Measurements from ENCODE around the gene COL23A1. TPM values are rescaled to one million over a fixed set of nuclear protein-coding genes. Genes with fewer than 3 reads are reported as not detected.

COL23A1 gene
- total and polyA plus RNA-seq, 8 donors, result 0.06 to 0.68 (median 0.33) TPM; not detected in 2

DNA sequence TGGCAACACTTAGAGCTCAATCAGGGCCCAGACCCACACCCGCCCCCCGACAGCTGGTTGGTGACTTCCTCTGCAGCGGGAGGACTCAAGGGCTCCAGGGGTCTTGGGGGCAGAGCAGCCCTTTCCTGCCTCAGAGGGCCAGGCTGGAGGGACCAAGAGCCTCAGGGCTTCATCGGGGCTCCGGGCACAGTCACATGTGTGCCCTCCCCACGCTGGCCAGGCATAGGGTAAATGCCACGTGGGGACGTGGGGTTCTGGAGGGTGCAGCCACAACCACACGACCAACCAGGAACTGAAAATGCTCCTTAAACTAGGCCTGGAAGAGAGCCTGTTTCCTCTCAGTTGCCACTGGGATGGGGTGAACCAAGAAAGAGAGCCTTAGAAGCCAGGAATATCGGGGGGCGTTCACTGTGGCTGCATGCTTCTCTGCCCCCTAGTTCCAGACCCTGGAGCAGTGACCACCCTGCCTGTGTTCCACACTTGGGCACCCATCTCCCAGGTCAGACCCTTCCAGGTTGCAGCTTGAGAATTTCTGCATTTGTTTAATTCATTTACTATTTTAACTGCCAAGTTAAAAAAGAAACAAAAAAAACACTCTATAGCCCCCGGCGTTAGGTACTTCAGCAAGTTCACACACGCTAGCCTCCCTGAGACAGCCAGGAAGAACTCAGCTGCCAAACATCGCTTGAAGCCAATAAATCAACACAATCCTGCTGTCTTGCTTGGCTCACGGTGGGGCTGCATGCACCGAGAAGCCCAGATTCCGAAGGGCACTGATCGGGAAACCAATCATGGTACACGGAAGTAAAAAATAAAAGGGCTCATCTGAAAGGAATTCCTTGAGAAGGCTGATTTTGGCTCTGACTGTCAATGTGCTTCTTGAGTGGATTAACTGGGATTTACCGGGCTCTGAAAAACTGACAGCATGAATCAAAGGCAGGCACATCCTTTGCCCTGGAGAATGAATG, 301.5 kb downstream of the COL23A1 start:
- ATAC-seq, result peak in 2 of 4 donors; percentile 44 to 50
- Histone ChIP-seq H3K27ac (no peak overlapping the region), H3K27me3 (peaks cover 0 to 3% (median 0%) of the 10 kb centered on the region in 4 donors), H3K4me1 (no peaks in the 10 kb centered on the region), H3K36me3 (no peaks in the 10 kb centered on the region), H3K4me3 (no peak overlapping the region), H3K9me3 (no peaks in the 10 kb centered on the region)
- no peak for FAIRE-seq
- TF ChIP-seq, protein P1, sequence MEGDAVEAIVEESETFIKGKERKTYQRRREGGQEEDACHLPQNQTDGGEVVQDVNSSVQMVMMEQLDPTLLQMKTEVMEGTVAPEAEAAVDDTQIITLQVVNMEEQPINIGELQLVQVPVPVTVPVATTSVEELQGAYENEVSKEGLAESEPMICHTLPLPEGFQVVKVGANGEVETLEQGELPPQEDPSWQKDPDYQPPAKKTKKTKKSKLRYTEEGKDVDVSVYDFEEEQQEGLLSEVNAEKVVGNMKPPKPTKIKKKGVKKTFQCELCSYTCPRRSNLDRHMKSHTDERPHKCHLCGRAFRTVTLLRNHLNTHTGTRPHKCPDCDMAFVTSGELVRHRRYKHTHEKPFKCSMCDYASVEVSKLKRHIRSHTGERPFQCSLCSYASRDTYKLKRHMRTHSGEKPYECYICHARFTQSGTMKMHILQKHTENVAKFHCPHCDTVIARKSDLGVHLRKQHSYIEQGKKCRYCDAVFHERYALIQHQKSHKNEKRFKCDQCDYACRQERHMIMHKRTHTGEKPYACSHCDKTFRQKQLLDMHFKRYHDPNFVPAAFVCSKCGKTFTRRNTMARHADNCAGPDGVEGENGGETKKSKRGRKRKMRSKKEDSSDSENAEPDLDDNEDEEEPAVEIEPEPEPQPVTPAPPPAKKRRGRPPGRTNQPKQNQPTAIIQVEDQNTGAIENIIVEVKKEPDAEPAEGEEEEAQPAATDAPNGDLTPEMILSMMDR (IDR thresholded peaks at IDR 0.05), result no peak
- intact Hi-C loops (cut with DNase I), result no loop called here
- DNase-seq, result peak in 2 of 6 donors; percentile 1 to 16
- WGBS, 2 donors, result 47 to 50% methylated on average over 21 of the region's 21 CpGs

DNA sequence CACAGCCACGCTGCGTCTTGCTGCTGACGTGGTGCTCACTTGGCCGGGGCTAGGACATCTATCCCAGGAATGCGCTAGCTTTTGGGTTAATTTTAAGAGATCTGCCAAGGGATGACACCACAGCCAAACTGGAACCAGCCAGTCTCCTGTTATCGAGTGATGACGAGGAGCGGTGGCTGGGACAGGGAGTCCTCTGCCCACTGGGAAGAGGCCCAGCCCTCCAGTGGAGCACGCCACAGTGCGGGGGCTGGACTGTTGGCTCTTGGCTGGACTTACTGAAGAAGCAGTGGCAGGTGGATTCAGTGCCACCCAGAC, 302.4 kb downstream of the COL23A1 start:
- H3K9me3 ChIP-seq, result no peaks in the 10 kb centered on the region
- no peak for FAIRE-seq
- no peak for ATAC-seq
- H3K4me1 ChIP-seq, result no peaks in the 10 kb centered on the region
- DNase-seq, result peak in 2 of 6 donors; percentile 9 to 34
- no peaks in the 10 kb centered on the region for H3K36me3 ChIP-seq
- TF ChIP-seq, protein P1 (IDR thresholded peaks at IDR 0.05), result no peak
- H3K27ac ChIP-seq, result no peak overlapping the region
- WGBS, 2 donors, result 64 to 77% methylated on average over 10 of the region's 10 CpGs
- H3K4me3 ChIP-seq, result no peak overlapping the region
- H3K27me3 ChIP-seq, result peaks cover 0 to 4% (median 0%) of the 10 kb centered on the region in 4 donors
- intact Hi-C loops (cut with DNase I), result no loop called here

DNA sequence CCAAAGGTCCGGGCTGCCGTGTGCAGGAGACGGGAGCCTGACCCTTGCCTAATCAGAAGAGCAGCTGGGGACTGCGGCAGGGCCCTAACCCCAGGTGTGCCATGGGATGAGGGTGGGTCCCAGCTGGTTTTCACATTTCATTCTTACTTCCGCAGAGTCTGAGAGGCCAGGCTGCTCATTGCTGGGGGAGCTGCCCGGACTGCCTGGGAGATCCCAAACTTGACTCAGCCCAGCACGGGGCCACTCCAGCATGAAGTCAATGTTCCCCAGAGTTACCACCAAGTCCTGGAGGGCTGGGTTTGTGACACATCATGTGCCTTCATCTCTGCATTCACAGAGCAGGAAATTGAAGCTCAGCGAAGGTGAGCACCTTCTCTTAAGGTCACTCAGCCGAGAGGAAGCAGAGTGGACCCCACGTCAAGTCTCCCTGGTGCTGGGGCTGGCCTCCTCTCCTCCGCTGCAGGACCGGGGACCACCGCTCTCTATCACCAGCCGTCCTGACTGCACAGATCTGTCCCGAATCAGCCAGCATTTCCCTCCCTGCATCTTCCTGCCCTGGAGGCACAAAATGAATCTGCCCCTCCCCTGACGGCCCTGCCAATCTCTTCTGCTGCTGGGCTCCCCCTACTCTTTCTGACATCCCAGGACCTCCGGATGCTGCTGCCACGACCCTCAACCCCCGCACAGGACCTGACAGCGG, 303.0 kb downstream of the COL23A1 start:
- Histone ChIP-seq H3K27ac (no peak overlapping the region), H3K36me3 (no peaks in the 10 kb centered on the region), H3K9me3 (no peaks in the 10 kb centered on the region), H3K4me1 (no peaks in the 10 kb centered on the region), H3K4me3 (no peak overlapping the region), H3K27me3 (peaks cover 0 to 4% (median 0%) of the 10 kb centered on the region in 4 donors)
- TF ChIP-seq, protein P1 (IDR thresholded peaks at IDR 0.05), result no peak
- DNase-seq, result peak in 1 of 6 donors; percentile 32
- no peak for FAIRE-seq
- intact Hi-C loops (cut with DNase I), result no loop called here
- 58 to 70% methylated on average over 20 of the region's 20 CpGs for WGBS, 2 donors
- no peak for ATAC-seq

DNA sequence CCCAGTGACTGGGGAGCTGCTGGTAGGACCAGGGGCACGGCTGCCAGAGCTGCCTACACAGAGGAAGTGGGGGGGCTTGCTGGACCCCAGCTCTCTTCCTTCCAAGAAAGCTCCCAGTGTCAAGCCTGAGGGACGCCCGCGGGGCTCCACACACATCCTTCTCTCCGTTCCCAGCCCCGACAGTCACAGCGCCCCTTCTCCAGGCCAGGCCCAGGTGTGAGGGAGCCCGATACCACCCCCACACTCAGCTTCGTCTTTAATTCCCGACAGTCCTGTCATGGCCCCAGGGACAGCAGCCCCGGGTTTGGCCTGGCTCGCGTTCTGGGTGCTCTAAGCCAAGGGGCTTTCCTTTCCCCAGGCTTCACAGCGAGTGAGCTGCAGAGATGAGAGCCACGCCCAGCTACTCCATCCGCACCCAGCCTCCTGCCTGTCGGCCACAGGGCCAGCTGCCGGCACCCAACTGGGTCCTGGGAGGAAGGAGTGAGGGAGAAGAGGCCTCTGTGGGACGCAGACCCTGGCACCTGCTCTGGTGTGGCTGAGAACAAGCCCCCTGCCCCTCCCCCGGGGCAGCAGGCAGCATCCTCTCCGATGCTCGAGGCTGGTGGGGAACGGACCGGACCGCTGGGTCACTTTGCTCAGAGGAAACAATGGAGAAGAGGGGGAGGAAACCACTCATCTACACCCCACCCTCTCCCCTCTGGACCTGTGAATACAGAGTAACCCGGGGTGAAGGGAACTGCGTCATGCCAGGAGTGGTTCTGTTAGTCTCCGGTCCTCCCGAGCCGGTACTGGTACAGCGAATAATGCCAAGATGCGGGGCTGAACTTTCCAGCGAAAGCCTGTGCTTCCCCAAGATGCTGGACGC, 303.7 kb downstream of the COL23A1 start:
- 68 to 75% methylated on average over 31 to 34 of the region's 34 CpGs for WGBS, 2 donors
- intact Hi-C loops (cut with DNase I), result no loop called here
- TF ChIP-seq, protein P1 (IDR thresholded peaks at IDR 0.05), result no peak
- ATAC-seq (no peak), DNase-seq (peak in 1 of 6 donors; percentile 38), FAIRE-seq (no peak)
- Histone ChIP-seq H3K4me1 (no peaks in the 10 kb centered on the region), H3K27ac (no peak overlapping the region), H3K9me3 (no peaks in the 10 kb centered on the region), H3K4me3 (no peak overlapping the region), H3K27me3 (peaks cover 0 to 4% (median 0%) of the 10 kb centered on the region in 4 donors), H3K36me3 (no peaks in the 10 kb centered on the region)
